Mucosa of descending colon (tissue), 3 donors: Measurements from ENCODE around the gene CAPN5. TPM values are rescaled to one million over a fixed set of nuclear protein-coding genes. Genes with fewer than 3 reads are reported as not detected.
"Not testable (repeated sequence)": the region's sequence is repeated elsewhere in the genome, so short reads cannot be mapped to it uniquely, and the experiment has no call there.

Source experiments
- ATAC-seq: fragments of 200-7000 bp; cut with Tn5 transposase; one replicate; pipeline ENCODE4 v1.9.1; 2020; ENCODE audit warnings: mild to moderate bottlenecking, moderate library complexity
- DNase-seq, 3 donors: peaks; one replicate each; pipeline ENCODE4 v3.0.0-alpha.2; 2020
- H3K36me3 ChIP-seq: fragments of 200-600 bp; one replicate; pipeline ENCODE4 v1.8.0; 2021; ENCODE audit warnings: low read depth, mild to moderate bottlenecking
- H3K4me1 ChIP-seq: fragments of 200-600 bp; one replicate; pipeline ENCODE4 v1.8.0; 2021; ENCODE audit warnings: low read depth, mild to moderate bottlenecking
- H3K4me3 ChIP-seq: fragments of 200-600 bp; one replicate; pipeline ENCODE4 v1.8.0; 2021; ENCODE audit warnings: mild to moderate bottlenecking
- H3K9me3 ChIP-seq: fragments of 200-600 bp; one replicate; pipeline ENCODE4 v1.8.0; 2021; ENCODE audit warnings: mild to moderate bottlenecking
- intact Hi-C, 2 donors: fragments of 100-400 bp; cut with DNase I in 1 of 2; cut with micrococcal nuclease in 1 of 2; formaldehyde crosslinking; loops; one replicate each; pipeline versions ENCODE4 v1.11.0 to v1.11.1; 2022; cut with DNase I, micrococcal nuclease
- long read RNA-seq, 2 donors: library from polyadenylated mRNA; unstranded; transcript quantifications; one replicate each; pipeline ENCODE4 v2.0.0, GENCODE V29; 2019 to 2021
- total RNA-seq, 3 donors: library from RNA; stranded (reverse); fragmentation: NEBNext Ultra II Directional in 2 of 3; extraction: Animal tissue kit (Norgen Biotek cat#: 25700) in 2 of 3; gene quantifications; one replicate each; pipeline versions ENCODE4 v1.2.1 to v1.2.4, GENCODE V29; 2021 to 2023
- TF ChIP-seq, protein P1 (sequence below): fragments of 200-600 bp; IDR thresholded peaks from one replicate; pipeline ENCODE4 v1.8.0; 2022; ENCODE audit warnings: antibody characterized with exemption, mild to moderate bottlenecking
- donor health status: DM: no; HTN: no; CAD: no; lungs with moderate emphysema.
- donor health status: DM: no; HTN: no; CAD: no.
- donor health status: DM: no; HTN: yes; CAD: no.

Gene CAPN5
- 100 to 1,000 TPM; 142 to 351 (median 253) TPM for total RNA-seq
- long read RNA-seq, donor 1, full-length matches to known transcripts = 72 of 146 reads
- long read RNA-seq, donor 1, partial matches to known transcripts = 65 of 146 reads
- long read RNA-seq, donor 1, other reads (novel, unspliced or antisense) = 9 of 146 reads
- long read RNA-seq, donor 2, full-length matches to known transcripts = 9 of 45 reads
- long read RNA-seq, donor 2, partial matches to known transcripts = 29 of 45 reads
- long read RNA-seq, donor 2, other reads (novel, unspliced or antisense) = 7 of 45 reads

DNA sequence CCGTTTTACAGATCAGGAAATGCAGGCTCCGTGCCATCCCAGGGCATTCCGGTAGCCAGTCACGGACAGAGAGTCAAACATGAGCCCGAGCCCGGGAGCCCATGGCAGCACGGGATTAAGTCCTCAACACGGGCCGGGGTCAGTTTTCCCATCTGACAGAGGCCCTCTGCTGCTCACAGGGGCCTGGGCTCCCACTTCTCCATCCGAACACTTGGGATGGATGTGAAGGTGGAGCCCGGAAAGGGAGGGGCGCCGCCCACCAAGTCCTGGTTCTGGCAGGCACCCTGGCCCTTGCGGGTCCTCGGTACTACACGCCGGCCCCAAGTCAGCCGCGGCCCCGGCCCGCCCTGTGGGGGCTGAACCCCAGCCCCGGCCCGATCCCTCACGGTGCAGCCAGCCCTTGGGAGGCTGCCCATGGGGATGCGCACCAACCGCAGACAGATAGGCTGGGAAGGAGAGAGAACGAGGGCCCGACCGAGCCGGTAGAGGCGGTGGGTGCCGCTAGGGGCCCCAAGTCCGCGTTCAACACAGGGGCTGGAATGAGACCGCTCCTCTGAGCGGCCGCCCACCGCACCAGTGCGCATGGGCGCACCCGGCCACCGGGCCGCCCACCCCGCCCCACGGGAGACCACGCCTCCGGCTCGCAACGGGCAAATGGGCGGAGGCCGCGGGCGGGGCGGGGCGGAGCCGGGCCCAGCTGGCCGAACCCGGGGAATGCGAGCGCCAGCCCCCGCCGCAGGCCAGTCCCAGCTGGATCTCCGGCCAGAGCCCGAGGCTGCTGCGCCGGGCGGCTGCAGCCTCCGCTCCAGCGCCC, at the start of gene CAPN5:
Gene CAPN5 (plus strand): TSS at position 743 of the 814 bp plus-strand sequence. CDS start 17,916 bp downstream, outside the sequence.
- DNase-seq (peak; percentile 93 to 96 (median 95)), ATAC-seq (peak; percentile 92)
- Histone ChIP-seq H3K9me3 (no peaks in the 10 kb centered on the region), H3K4me1 (peaks cover 56% of the 10 kb centered on the region), H3K4me3 (peak within 1 kb of the TSS; percentile 67), H3K36me3 (no peaks in the 10 kb centered on the region)
- intact Hi-C loops = no loop called here
- TF ChIP-seq, protein P1, sequence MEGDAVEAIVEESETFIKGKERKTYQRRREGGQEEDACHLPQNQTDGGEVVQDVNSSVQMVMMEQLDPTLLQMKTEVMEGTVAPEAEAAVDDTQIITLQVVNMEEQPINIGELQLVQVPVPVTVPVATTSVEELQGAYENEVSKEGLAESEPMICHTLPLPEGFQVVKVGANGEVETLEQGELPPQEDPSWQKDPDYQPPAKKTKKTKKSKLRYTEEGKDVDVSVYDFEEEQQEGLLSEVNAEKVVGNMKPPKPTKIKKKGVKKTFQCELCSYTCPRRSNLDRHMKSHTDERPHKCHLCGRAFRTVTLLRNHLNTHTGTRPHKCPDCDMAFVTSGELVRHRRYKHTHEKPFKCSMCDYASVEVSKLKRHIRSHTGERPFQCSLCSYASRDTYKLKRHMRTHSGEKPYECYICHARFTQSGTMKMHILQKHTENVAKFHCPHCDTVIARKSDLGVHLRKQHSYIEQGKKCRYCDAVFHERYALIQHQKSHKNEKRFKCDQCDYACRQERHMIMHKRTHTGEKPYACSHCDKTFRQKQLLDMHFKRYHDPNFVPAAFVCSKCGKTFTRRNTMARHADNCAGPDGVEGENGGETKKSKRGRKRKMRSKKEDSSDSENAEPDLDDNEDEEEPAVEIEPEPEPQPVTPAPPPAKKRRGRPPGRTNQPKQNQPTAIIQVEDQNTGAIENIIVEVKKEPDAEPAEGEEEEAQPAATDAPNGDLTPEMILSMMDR = peak; percentile 17

DNA sequence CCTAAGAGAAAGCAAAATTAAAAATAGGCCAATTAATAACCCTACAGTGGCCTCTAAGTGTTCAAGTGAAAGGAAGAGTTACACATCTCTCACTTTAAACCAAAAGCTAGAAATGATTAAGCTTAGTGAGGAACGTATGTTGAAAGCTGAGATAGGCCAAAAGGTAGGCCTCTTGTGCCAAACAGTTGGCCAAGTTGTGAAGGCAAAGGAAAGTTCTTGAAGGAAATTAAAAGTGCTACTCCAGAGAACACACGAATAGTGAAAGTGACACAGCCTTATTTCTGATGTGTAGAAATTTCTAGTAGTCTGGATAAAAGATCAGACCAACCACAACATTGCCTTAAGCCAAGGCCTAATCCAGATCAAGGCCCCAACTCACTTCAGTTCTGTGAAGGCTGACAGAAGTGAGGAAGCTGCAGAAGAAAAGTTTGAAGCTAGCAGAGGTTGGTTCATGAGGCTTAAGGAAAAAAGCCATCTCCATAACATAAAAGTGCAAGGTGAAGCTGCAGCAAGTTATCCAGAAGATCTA, 48.3 kb upstream of the CAPN5 start:
- DNase-seq, ATAC-seq, H3K4me1 ChIP-seq, intact Hi-C loops, H3K9me3 ChIP-seq, H3K4me3 ChIP-seq, H3K36me3 ChIP-seq: not testable (repeated sequence)

DNA sequence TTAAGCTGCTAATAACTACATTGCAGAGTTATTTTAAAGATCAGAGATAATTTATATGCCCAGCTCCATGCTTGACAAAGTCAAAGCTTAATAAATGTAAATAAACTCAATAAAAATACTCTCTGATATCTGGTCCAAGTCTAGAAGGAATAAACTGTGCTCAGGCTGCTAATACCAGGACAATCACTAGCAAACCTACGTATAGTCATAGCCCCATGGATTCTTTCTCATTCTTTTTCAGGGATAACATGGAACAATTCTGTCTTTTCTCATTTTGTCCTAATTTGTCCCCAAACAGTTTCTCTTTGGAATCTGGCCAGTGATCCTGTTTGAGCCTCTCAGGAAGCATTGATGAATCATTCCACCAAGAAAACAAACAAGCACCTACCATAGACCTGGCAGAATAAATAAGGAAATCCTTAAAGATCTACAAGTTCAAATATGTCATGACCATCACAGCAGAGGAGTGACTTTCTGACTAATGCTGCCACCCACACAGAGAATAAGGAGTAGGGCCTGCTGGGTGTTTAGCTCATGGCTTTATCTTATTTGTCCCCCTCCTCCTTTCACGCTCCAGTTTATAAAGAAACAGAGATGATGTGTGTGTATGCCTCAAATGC, 46.7 kb upstream of the CAPN5 start:
- ATAC-seq (peak; percentile 97), DNase-seq (no peak)
- H3K4me1 ChIP-seq = peaks cover 5% of the 10 kb centered on the region
- no peaks in the 10 kb centered on the region for H3K9me3 ChIP-seq
- intact Hi-C loops = no loop called here
- H3K4me3 ChIP-seq = no peak overlapping the region
- H3K36me3 ChIP-seq = no peaks in the 10 kb centered on the region
- TF ChIP-seq, protein P1 = no peak

DNA sequence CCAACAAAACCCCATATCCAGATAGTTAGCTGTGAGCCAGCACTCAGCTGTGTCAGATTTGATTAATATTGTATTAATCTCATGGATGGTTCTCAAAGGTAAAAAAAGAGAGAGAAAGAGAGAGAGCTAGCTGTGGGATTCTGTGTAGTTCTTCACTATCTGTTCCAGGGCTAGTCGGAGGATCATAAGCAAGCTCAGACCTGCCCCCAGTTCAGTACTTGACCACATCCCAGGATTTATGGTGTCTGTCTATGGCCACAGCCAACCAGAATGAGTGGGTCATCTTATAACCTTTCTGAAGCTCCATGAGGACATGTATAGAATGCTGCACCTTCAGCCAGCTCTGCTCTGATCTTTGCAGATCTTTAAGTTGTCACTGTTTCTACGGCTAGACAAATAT, 46.0 kb upstream of the CAPN5 start:
- intact Hi-C loops = no loop called here
- Histone ChIP-seq H3K36me3 (no peaks in the 10 kb centered on the region), H3K9me3 (no peaks in the 10 kb centered on the region), H3K4me1 (peaks cover 5% of the 10 kb centered on the region), H3K4me3 (no peak overlapping the region)
- ATAC-seq = peak; percentile 48
- TF ChIP-seq, protein P1 = no peak
- no peak for DNase-seq

DNA sequence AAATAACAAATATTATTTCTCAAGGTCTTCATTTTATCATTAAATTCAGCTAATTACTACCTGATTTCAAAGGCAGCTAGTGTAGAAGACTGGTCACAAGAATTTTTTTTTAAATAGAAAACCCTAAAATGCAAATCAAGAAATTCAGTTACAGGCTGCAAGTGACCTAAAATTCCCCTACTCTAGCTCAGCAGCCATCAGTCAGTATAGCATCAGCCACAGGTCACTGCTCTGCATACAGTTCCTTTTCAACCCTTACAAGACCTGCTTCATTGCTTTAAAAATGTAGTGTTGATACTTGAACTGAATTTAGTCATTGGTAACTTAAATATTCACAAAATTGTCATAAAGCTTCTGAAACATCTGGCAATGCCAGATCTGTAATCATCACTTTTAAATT, 42.0 kb upstream of the CAPN5 start:
- Histone ChIP-seq H3K36me3 (no peaks in the 10 kb centered on the region), H3K4me3 (no peak overlapping the region), H3K4me1 (peaks cover 5% of the 10 kb centered on the region), H3K9me3 (no peaks in the 10 kb centered on the region)
- TF ChIP-seq, protein P1 = no peak
- ATAC-seq = no peak
- DNase-seq = no peak
- intact Hi-C loops = no loop called here
